Right ventricle myocardium superior (tissue), 1 donor: ENCODE results near the gene RAB9A. TPM values are rescaled to one million over a fixed set of nuclear protein-coding genes. Genes with fewer than 3 reads are reported as not detected.
"Not testable (repeated sequence)": the region's sequence is repeated elsewhere in the genome, so short reads cannot be mapped to it uniquely, and the experiment has no call there.

Experiments used
- ATAC-seq: fragments of 200-7000 bp; cut with Tn5 transposase; one replicate; pipeline ENCODE4 v1.9.1; 2020; ENCODE audit warnings: mild to moderate bottlenecking; ENCODE audit not compliant: poor library complexity
- DNase-seq: peaks from one replicate; pipeline ENCODE4 v3.0.0-alpha.2; 2020
- intact Hi-C: fragments of 100-400 bp; cut with DNase I; formaldehyde crosslinking; loops from one replicate; pipeline ENCODE4 v1.11.2; 2022
- total RNA-seq: library from RNA; stranded (reverse); fragmentation: NEBNext Ultra II Directional; extraction: Animal tissue kit (Norgen Biotek cat#: 25700); gene quantifications from one replicate; pipeline ENCODE4 v1.2.1, GENCODE V29; 2021
- donor health status: DM: no; HTN: yes; CAD: no; lungs with severe emphysema.

The RAB9A gene
- total RNA-seq, 1 donor from 2014 or later: 22.6 TPM

DNA sequence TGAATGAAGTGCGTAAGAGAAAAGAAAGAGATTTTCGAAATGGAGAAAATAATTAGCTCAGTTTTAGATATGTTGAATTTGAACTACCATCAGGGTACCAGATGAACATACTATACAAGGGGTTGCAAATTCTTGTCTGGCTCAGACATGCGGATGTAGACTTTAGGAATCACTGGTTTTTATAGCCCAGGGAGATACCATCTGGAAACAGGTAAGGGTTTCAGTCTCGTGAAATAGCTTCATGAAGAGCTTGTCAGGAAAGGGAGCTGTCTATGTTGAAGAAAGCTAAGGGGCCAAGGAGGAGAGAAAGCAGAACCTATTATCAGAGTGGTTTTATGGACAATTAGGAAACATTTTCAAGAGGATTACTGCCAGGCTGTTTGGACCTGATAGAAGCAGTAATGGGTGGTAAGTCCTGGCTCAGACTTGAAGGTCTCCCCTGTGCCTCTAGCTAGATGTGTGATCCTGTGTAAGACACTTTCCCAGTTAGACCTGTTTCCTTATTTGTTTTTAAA lies 6.7 kb downstream of the RAB9A start:
- ATAC-seq (no peak), DNase-seq (no peak)
- intact Hi-C loops: no loop called here

GRCh38 chrX:13697455-13697854 lies 8.5 kb downstream of the RAB9A start:
- ATAC-seq: no peak

GRCh38 chrX:13697976-13698375 lies 9.0 kb downstream of the RAB9A start:
- DNase-seq (no peak), ATAC-seq (no peak)
- intact Hi-C loops: no loop called here

More at GRCh38 chrX:13697455-13697854, 8.5 kb downstream of the RAB9A start:
- intact Hi-C loops: no loop called here
- DNase-seq: no peak

GRCh38 chrX:13698432-13698831 lies 9.5 kb downstream of the RAB9A start:
- ATAC-seq: no peak
- intact Hi-C loops: no loop called here
- DNase-seq: no peak

- intact Hi-C loops: no loop called here
- ATAC-seq (peak; percentile 69), DNase-seq (no peak)
Measured at GRCh38 chrX:13699183-13699826, 10.4 kb downstream of the RAB9A start.

DNA sequence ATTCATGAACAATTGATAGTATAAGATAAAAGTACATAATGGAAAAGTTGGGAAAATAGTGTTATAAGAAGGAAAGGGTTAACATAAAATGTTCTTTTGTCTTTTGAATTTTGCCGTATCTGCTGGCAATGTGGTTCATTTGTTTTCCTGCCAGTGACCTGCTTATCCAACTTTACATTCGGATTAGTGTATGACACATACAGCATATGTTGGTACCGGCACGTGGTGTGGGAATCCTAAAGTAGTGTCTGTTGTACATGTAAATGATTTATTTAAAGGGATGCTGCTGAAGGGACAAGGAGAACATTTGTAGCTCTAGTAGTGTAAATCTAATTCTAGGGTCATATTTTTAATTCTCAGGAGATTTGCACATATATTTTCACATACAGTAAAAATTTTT lies 11.5 kb downstream of the RAB9A start:
- no peak for ATAC-seq
- DNase-seq: no peak
- intact Hi-C loops: no loop called here

DNA sequence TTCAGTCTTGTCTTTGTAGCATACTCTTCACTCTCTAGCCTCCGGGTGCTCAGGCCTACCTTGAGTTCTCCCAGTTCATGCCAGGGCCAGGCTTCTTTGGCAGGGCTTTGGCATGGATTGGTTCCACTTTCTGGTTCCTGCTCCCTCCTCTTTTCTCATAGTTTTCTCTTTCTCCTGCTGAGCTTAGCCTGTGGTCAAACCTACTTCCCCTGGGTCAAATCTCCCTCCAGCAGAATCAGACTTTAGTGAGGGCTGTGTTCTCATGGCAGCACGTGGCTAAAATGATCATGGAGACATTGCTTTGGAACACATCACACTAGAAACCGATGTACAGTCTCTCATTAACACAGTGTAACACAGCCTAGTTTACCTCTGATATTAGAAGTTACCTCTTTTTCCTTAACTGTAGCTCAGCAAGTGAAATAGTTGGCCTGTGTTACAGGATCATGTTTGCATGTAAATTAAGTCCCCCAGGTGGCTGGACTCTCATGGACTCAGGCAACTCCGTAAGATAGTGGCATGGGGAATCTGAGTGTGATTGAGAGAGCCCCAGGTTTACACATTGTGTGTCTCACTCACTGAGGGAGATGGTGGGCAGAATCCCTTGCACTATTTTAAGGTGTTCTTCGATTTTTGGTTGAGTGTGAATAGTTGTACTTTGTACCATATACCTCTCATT lies 13.3 kb downstream of the RAB9A start:
- ATAC-seq: no peak
- DNase-seq: no peak
- intact Hi-C loops: no loop called here

DNA sequence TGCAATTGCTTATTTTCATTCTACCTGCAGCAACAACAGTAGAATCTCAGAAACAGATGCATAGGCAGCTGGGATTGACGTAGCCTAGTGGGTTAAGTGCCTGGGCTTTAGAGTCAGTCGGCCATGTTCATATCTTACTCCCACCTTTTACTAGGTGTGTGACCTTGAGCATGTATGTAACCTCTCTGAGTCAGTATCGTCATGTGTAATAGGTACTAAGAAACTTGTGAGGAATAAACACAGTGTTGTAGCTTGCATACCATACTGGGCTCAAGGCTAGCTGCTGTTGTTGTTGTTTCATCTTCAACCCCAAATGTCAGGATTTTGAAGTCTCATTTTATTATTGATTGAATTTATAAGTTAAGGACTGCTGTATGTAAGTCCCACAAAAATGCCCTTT lies 14.2 kb downstream of the RAB9A start:
- ATAC-seq (no peak), DNase-seq (no peak)
- intact Hi-C loops: no loop called here

DNA sequence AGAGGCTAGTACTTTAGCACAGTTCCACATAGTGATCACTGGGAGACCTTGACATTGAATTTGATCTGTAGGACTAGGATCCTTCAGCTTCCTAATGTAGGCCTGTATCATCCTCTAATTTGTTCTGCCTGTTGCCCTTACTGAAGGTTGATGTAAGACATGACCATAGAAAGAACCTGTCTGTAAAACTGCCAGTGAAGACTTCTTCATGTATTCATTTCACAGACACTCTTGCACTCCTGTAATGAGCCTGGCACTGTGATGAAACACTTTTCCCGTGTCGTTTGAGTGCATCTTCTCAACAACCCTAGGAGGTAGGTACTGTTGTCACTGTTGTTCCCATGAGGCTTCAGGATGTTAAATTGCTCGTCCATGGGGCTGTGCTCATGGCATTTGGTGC lies 14.7 kb downstream of the RAB9A start:
- DNase-seq (no peak), ATAC-seq (no peak)
- intact Hi-C loops: no loop called here

- intact Hi-C loops: no loop called here
- ATAC-seq (no peak), DNase-seq (no peak)
Measured at GRCh38 chrX:13711141-13711540, 22.2 kb downstream of the RAB9A start.

- ATAC-seq (no peak), DNase-seq (no peak)
- intact Hi-C loops: no loop called here
Measured at GRCh38 chrX:13716455-13716854, 27.5 kb downstream of the RAB9A start.

DNA sequence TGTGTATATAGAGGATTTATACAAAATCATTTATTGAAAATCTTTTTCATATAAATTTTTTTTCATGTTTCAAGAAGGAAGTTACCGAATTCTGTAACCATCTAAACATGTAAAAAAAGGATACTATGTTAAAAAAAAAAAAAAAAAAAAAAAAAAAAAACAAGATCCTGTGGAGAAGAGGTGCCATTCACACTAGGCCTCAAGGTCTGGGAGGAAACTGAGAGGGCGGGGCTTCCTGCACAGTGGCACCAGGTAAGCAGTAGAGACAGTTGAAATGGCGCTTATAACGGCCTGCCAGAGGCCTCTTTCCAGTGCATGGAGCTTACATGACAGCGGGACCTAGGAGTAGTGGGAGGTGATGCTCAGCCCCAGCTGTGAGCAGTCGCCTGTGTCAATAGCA lies 28.0 kb downstream of the RAB9A start:
- ATAC-seq (no peak), DNase-seq (no peak)
- intact Hi-C loops: no loop called here

- intact Hi-C loops: no loop called here
- DNase-seq (peak; percentile 58), ATAC-seq (peak; percentile 53)
Measured at GRCh38 chrX:13717700-13718472, 29.0 kb downstream of the RAB9A start.

GRCh38 chrX:13719192-13719856 lies 30.4 kb downstream of the RAB9A start:
- DNase-seq (no peak), ATAC-seq (no peak)
- intact Hi-C loops: no loop called here

- no peak for ATAC-seq
- no peak for DNase-seq
- intact Hi-C loops: no loop called here
Measured at GRCh38 chrX:13721371-13721770, 32.4 kb downstream of the RAB9A start.

DNA sequence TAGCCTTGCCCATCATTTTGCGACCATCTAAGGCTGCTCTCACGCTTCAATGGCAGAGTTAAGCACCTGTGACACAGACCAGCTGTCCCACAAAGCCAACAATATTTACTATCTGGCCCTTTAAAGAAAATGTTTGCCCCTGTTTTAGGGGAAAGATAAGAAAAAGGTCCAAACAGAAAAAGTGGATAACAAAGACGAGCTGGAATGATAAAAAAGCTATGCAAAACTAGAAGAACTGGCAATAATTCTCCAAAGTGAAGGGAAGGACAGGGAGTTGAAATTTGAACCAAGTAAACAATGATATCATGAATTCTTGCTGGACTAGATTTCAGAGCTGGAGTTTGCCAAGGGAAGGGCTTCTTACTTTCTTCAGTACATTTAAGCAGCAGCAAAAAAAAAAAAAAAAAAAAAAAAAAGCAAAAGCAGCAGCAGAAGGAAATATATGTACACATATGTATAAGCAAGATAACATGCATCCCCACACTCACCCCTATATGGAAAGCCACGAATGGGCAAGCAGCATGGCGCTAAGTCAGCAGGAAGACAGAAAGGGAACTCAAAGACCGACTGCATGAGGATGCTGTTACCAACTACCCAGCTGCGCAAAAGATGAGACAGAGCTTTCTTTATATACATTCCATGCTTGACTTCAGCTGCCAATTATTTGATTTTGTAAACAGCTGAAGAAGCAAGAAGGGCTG lies 33.0 kb downstream of the RAB9A start:
- ATAC-seq: peak; percentile 58
- intact Hi-C loops: no loop called here
- no peak for DNase-seq

DNA sequence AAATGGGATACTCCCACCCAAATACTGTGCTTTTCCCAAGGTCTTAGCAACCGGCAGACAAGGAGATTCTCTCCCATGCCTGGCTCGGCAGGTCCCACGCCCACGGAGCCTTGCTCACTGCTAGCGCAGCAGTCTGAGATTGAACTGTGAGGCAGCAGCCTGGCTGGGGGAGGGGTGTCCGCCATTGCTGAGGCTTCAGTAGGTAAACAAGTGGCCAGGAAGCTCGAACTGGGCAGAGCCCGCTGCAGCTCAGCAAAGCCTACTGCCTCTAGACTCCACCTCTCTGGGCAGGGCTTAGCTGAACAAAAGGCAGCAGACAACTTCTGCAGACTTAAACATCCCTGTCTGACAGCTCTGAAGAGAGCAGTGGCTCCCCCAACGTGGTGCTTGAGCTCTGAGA lies 36.0 kb downstream of the RAB9A start:
- ATAC-seq, intact Hi-C loops, DNase-seq: not testable (repeated sequence)

GRCh38 chrX:13726583-13726982 lies 37.7 kb downstream of the RAB9A start:
- DNase-seq, intact Hi-C loops, ATAC-seq: not testable (repeated sequence)
